Loucy (cell line): ENCODE data around the gene A1CF.

ENCODE experiments used
- EZH2phosphoT487 ChIP-seq: fragments of 200-600 bp; IDR thresholded peaks from 2 replicates; pipeline ENCODE4 v1.6.1; 2018; ENCODE audit warnings: antibody characterized with exemption, mild to moderate bottlenecking, moderate library complexity, borderline replicate concordance
- TF ChIP-seq, protein P1 (sequence below): fragments of 200-600 bp; sonication (generic); conservative IDR thresholded peaks from 2 replicates; pipeline ENCODE4 v1.5.1; 2014; ENCODE audit warnings: mild to moderate bottlenecking, antibody characterized with exemption, low read length

DNA sequence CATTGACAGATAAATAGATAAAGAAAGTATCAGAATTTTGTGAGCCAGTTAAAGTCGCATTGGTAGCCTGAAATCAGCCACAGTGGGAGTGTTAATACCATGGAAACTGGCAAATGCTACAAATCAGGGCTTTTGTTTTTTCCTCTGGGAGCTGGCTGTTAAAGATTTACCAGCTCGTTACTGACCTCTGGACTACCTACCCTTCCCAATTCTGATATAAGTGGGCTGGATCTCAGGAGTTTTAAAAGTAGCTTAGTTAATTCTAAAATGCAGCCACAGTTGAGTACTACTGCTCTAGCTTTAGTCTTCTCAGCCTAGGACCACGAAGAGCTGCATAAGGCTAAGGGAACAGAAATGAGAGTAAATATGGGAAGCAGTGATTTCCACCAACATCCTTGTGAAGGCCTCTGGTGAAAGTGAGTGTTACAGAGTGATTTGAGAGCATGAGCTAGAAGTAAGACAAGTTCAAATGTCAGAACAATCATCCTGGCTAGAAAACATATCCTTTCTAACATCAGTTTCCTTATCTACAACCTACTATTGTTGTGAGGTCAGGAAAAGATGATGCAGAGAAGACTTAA lies 53.2 kb downstream of the A1CF start:
- TF ChIP-seq EZH2phosphoT487 = no peak
- TF ChIP-seq, protein P1, sequence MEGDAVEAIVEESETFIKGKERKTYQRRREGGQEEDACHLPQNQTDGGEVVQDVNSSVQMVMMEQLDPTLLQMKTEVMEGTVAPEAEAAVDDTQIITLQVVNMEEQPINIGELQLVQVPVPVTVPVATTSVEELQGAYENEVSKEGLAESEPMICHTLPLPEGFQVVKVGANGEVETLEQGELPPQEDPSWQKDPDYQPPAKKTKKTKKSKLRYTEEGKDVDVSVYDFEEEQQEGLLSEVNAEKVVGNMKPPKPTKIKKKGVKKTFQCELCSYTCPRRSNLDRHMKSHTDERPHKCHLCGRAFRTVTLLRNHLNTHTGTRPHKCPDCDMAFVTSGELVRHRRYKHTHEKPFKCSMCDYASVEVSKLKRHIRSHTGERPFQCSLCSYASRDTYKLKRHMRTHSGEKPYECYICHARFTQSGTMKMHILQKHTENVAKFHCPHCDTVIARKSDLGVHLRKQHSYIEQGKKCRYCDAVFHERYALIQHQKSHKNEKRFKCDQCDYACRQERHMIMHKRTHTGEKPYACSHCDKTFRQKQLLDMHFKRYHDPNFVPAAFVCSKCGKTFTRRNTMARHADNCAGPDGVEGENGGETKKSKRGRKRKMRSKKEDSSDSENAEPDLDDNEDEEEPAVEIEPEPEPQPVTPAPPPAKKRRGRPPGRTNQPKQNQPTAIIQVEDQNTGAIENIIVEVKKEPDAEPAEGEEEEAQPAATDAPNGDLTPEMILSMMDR = no peak
